Measurements from ENCODE around the gene USP1. TPM values are rescaled to one million over a fixed set of nuclear protein-coding genes. Genes with fewer than 3 reads are reported as not detected.

USP1 gene
- total RNA-seq, 4 donors from 2014 or later, result 17.6 to 26.4 (median 20.7) TPM

DNA sequence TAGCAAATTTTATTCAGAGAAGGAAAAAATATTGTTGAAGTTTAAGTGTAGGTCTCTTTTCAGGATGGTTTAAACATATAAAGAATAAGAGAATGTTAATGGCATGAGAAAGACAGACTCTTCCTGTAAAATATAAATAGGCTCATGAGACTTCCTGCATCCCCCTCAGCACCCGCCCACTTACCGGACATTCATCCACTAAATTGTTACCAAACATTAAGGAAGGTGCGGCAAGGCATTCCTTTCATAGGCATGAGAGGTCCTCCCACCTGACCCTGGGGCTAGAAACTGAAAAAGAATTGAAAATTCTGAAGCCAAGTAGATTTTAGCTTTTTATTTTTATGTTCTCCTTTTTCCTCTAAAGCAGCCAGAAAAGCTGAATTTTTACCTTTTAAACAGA lies 10.6 kb upstream of the USP1 start:
- TF ChIP-seq POLR2A (IDR thresholded peaks at IDR 0.05), result no peak
- TF ChIP-seq CTCF (IDR thresholded peaks at IDR 0.05), result no peak
- TF ChIP-seq EP300 (IDR thresholded peaks at IDR 0.05), result no peak
- Histone ChIP-seq H3K27me3 (no peaks in the 10 kb centered on the region), H3K4me3 (no peak overlapping the region), H3K4me1 (peaks cover 6% of the 10 kb centered on the region), H3K27ac (no peak overlapping the region), H3K9me3 (no peaks in the 10 kb centered on the region), H3K36me3 (no peaks in the 10 kb centered on the region)
- no peak for DNase-seq (ENCODE audit: low spot score in 2 of 2)
- 41% methylated on average over 3 of the region's 3 CpGs for WGBS

DNA sequence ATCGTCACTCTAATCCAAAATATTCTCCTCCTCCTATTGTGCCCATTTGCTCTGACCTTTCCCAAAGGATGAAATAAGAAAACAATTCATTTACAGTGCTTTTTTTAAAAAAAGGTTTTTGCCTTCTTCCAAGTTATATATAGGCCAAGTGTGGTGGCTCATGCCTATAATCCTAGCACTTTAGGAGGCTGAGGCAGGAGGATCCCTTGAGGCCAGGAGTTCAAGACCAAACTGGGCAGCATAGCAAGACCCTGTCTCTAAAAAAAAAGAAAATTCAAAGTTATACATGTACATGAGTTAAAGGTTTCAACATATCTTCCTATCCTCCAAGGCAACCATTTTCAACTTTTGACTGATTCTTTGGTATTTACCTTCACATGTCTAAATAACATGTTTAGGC lies 10.1 kb upstream of the USP1 start:
- H3K4me1 ChIP-seq, result peaks cover 6% of the 10 kb centered on the region
- no peaks in the 10 kb centered on the region for H3K27me3 ChIP-seq
- no peak for TF ChIP-seq POLR2A (IDR thresholded peaks at IDR 0.05)
- TF ChIP-seq CTCF (IDR thresholded peaks at IDR 0.05), result no peak
- no peak for TF ChIP-seq POLR2AphosphoS5 (IDR thresholded peaks at IDR 0.05)
- TF ChIP-seq EP300 (IDR thresholded peaks at IDR 0.05), result no peak
- no peaks in the 10 kb centered on the region for H3K36me3 ChIP-seq
- no peak overlapping the region for H3K4me3 ChIP-seq
- H3K27ac ChIP-seq, result no peak overlapping the region
- no peaks in the 10 kb centered on the region for H3K9me3 ChIP-seq
- DNase-seq (ENCODE audit: low spot score in 2 of 2), result no peak
- 74% methylated on average over 1 of the region's 1 CpG for WGBS

DNA sequence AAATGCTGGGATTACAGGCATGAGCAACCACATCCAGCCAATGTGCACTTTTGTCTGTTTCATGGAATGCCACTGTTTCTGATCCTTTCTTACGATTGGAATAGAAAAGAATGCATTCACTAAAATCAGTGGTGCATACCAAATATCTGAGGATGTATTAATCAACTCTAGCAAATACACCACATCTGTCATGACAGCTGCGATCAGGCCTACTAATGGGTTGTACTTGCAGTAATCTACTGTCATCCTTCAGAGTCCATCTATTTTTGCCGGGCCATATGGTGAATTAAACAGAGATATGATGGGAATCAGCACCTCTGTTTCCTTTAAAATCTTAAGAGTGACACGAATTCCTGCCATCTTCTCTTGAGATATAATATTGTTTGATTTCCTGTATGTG lies 8.5 kb upstream of the USP1 start:
- H3K27ac ChIP-seq, result no peak overlapping the region
- no peaks in the 10 kb centered on the region for H3K9me3 ChIP-seq
- no peaks in the 10 kb centered on the region for H3K27me3 ChIP-seq
- TF ChIP-seq CTCF (IDR thresholded peaks at IDR 0.05), result no peak
- TF ChIP-seq POLR2AphosphoS5 (IDR thresholded peaks at IDR 0.05), result no peak
- TF ChIP-seq POLR2A (IDR thresholded peaks at IDR 0.05), result no peak
- TF ChIP-seq EP300 (IDR thresholded peaks at IDR 0.05), result no peak
- no peaks in the 10 kb centered on the region for H3K36me3 ChIP-seq
- 81% methylated on average over 4 of the region's 4 CpGs for WGBS
- peaks cover 6% of the 10 kb centered on the region for H3K4me1 ChIP-seq
- H3K4me3 ChIP-seq, result no peak overlapping the region
- no peak for DNase-seq (ENCODE audit: low spot score in 2 of 2)

DNA sequence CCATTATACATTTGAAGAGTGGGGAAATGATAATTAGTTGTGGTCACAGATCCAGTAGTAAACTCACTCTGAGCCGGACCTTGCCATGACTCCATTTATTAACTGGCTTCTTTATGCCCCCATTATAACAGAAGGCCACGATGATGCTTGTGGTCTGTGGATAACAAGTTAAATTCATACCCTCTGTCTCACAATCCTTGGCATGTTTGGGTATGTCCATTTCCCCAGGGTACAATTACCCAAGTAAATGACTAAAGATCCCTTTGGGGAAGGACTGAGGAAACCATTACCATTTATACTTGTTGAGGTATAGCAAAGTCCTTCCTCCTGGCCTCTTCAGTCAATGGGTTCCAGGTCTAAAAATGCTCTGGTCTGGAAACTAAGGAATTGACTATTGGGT lies 7.3 kb upstream of the USP1 start:
- Histone ChIP-seq H3K27me3 (no peaks in the 10 kb centered on the region), H3K27ac (no peak overlapping the region), H3K36me3 (no peaks in the 10 kb centered on the region), H3K4me3 (no peak overlapping the region), H3K4me1 (peaks cover 3% of the 10 kb centered on the region), H3K9me3 (no peaks in the 10 kb centered on the region)
- no peak for TF ChIP-seq CTCF (IDR thresholded peaks at IDR 0.05)
- no peak for TF ChIP-seq POLR2AphosphoS5 (IDR thresholded peaks at IDR 0.05)
- TF ChIP-seq POLR2A (IDR thresholded peaks at IDR 0.05), result no peak
- TF ChIP-seq EP300 (IDR thresholded peaks at IDR 0.05), result no peak
- no peak for DNase-seq (ENCODE audit: low spot score in 2 of 2)
- WGBS, result 96% methylated on average over 2 of the region's 2 CpGs

GRCh38 chr1:62433861-62434617 lies 2.8 kb upstream of the USP1 start:
- no peak for DNase-seq (ENCODE audit: low spot score in 2 of 2)
- WGBS, result 83% methylated on average over 10 of the region's 10 CpGs
- peaks cover 17% of the 10 kb centered on the region for H3K4me1 ChIP-seq
- TF ChIP-seq CTCF (IDR thresholded peaks at IDR 0.05) (no peak), EP300 (IDR thresholded peaks at IDR 0.05) (no peak)
- no peak overlapping the region for H3K4me3 ChIP-seq
- no peaks in the 10 kb centered on the region for H3K36me3 ChIP-seq
- no peak overlapping the region for H3K27ac ChIP-seq
- no peaks in the 10 kb centered on the region for H3K9me3 ChIP-seq
- no peaks in the 10 kb centered on the region for H3K27me3 ChIP-seq
